Right lobe of liver (tissue), 4 donors: ENCODE measurements around the gene IL17D.

Experiments
- POLR2A ChIP-seq: fragments of 450-650 bp; IDR thresholded peaks from one replicate; pipeline ENCODE4 v1.6.1; 2017; ENCODE audit warnings: antibody characterized with exemption, mild to moderate bottlenecking
- TF ChIP-seq, protein P1 (sequence below), 4 donors: fragments of 200-600 bp in 3 of 4; fragments of 450-650 bp in 1 of 4; IDR thresholded peaks; one replicate each; pipeline versions ENCODE4 v1.5.1 to v1.8.0; 2016 to 2022; ENCODE audit warnings: antibody characterized with exemption in 4 of 4, mild to moderate bottlenecking in 2 of 4
- donor health status: DM: no; HTN: no; CAD: no.
- donor health status: DM: no; HTN: no; CAD: no.
- donor health status: DM: no; HTN: yes; CAD: no.

DNA sequence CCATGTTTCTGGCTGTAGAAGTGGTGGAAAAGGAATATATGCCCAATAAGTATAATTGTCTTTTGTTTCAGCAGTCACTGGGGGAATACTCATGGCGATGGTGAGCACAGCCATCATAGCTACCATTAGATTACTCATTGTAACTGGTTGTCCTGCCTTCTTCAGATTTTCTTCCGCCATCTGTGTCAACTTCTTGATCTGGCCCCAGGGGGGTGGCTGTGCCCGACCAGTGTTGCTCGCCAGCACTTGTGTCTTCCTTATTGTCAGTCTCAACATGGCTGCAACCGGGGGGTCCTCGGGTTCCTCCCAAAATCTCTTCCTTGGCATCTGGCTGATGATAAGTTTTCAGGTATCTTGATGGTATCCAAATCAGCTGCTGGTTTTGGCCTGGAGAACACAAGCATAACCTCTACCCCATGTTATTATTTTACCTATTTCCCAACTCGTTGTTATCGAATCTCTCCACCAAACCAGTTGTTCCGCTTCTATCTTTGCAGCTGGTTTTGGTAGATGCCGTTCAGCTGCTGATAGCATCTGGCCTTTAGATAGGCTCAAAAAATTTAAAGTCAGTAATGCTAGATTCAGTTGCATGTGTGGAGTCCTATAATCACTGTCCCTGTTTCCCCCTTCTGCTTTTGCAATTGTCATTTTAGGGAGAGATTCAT is 23.0 kb upstream of the IL17D start:
- TF ChIP-seq, protein P1, sequence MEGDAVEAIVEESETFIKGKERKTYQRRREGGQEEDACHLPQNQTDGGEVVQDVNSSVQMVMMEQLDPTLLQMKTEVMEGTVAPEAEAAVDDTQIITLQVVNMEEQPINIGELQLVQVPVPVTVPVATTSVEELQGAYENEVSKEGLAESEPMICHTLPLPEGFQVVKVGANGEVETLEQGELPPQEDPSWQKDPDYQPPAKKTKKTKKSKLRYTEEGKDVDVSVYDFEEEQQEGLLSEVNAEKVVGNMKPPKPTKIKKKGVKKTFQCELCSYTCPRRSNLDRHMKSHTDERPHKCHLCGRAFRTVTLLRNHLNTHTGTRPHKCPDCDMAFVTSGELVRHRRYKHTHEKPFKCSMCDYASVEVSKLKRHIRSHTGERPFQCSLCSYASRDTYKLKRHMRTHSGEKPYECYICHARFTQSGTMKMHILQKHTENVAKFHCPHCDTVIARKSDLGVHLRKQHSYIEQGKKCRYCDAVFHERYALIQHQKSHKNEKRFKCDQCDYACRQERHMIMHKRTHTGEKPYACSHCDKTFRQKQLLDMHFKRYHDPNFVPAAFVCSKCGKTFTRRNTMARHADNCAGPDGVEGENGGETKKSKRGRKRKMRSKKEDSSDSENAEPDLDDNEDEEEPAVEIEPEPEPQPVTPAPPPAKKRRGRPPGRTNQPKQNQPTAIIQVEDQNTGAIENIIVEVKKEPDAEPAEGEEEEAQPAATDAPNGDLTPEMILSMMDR (IDR thresholded peaks at IDR 0.05) = no peak
- no peak for TF ChIP-seq POLR2A
